ENCODE data around the gene IFNLR1. TPM values are rescaled to one million over a fixed set of nuclear protein-coding genes. Genes with fewer than 3 reads are reported as not detected.

Gene IFNLR1
- total and polyA plus RNA-seq, 2 of the 8 experiments (the other 6 are each of a cell fraction or from before 2014, with no cell fraction given) = 6.8 to 10.1 TPM

- DNase-seq (ENCODE audit: low read depth in 1 of 2, low spot score in 2 of 2) (no peak), FAIRE-seq (no peak)
- Histone ChIP-seq H3K23ac (ENCODE audit: insufficient read length) (no peak overlapping the region), H3K9me3 (ENCODE audit: insufficient read depth in 2 of 2, low read depth in 1 of 2, low read length in 1 of 2) (no peaks in the 10 kb centered on the region), H2BK120ac (replicated peaks; ENCODE audit: low read depth, low read length) (no peak overlapping the region), H3K36me3 (ENCODE audit: control insufficient read depth in 2 of 4, insufficient read depth in 4 of 4, low read length in 3 of 4) (peaks cover 4 to 26% (median 10%) of the 10 kb centered on the region in 4 experiments; a peak in 6 of 8 replicates), H3K4ac (replicated peaks; ENCODE audit: insufficient read length, low read depth, low read length) (no peak overlapping the region), H3K27me3 (replicated peaks in 1 of 4; ENCODE audit: control insufficient read depth in 3 of 4, extremely low read depth in 1 of 4, insufficient read depth in 3 of 4, low read length in 3 of 4) (no peaks in the 10 kb centered on the region), H3K79me1 (ENCODE audit: low read depth, low read length) (no peaks in the 10 kb centered on the region), H3K23me2 (ENCODE audit: low read depth, low read length) (no peaks in the 10 kb centered on the region), H3K4me1 (replicated peaks in 1 of 4; ENCODE audit: control insufficient read depth in 3 of 4, insufficient read depth in 4 of 4, low read length in 3 of 4) (peaks cover 0 to 6% (median 2%) of the 10 kb centered on the region in 4 experiments; a peak in 3 of 7 replicates), H3K27ac (ENCODE audit: low read depth, low read length) (no peak overlapping the region), H4K91ac (replicated peaks; ENCODE audit: insufficient read length, low read length) (no peak overlapping the region), H2BK12ac (ENCODE audit: low read depth, low read length) (no peak overlapping the region), H4K8ac (ENCODE audit: extremely low read depth, insufficient read depth, low read length) (no peak overlapping the region), H3K14ac (ENCODE audit: insufficient read length) (no peak overlapping the region), H3K18ac (ENCODE audit: extremely low read depth, low read length) (no peak overlapping the region), H2AK5ac (ENCODE audit: low read depth, low read length) (no peak overlapping the region), H4K20me1 (replicated peaks in 1 of 2; ENCODE audit: control insufficient read depth in 1 of 2, insufficient read depth in 2 of 2, low read length in 2 of 2) (peaks cover 0 to 10% of the 10 kb centered on the region in 2 experiments), H3K79me2 (ENCODE audit: control insufficient read depth in 1 of 2, insufficient read depth in 2 of 2, low read length in 2 of 2) (no peaks in the 10 kb centered on the region), H3K4me2 (ENCODE audit: insufficient read depth in 1 of 2, low read depth in 2 of 2, low read length in 2 of 2) (no peak overlapping the region), H3K9ac (replicated peaks in 1 of 4; ENCODE audit: extremely low read depth in 1 of 4, low read depth in 3 of 4, low read length in 3 of 4) (no peak overlapping the region), H3K56ac (replicated peaks; ENCODE audit: insufficient read length, low read depth, low read length) (no peak overlapping the region), H2AFZ (ENCODE audit: low read length) (no peak overlapping the region), H2BK20ac (ENCODE audit: low read length) (no peak overlapping the region), H3K4me3 (ENCODE audit: extremely low read depth in 1 of 4, insufficient read depth in 2 of 4, low read depth in 3 of 4, low read length in 4 of 4) (no peak overlapping the region), H2BK5ac (ENCODE audit: low read depth, low read length) (no peak overlapping the region), H4K5ac (ENCODE audit: insufficient read length, low read depth, low read length) (no peak overlapping the region), H2BK15ac (ENCODE audit: low read length) (no peak overlapping the region)
- CTCF ChIA-PET (ENCODE audit: partially characterized antibody) = interaction anchor here (0.6 to 10.9 kb wide), 8 partner anchors 10 to 234 kb away, joined by 3 to 85 read pairs (median 4); no protein-coding TSS in a partner anchor
- WGBS, 2 experiments (ENCODE audit: extremely low coverage in 1 of 2, insufficient coverage in 1 of 2, insufficient read length in 1 of 2, insufficient replicate concordance in 2 of 2, low coverage in 1 of 2, low lambda C conversion rate in 2 of 2, missing lambda C conversion rate in 1 of 2) = 85% methylated on average over 5 of the region's 5 CpGs; no CpG with 5 or more reads in 1 of the 2 experiments
- POLR2A ChIA-PET (ENCODE audit: partially characterized antibody) = interaction anchor here (7.2 kb wide), 1 partner anchor 7 kb away, joined by 51 read pairs; no protein-coding TSS in a partner anchor
- TF ChIP-seq SP1 (IDR thresholded peaks at IDR 0.05; ENCODE audit: low read depth, low read length) (no peak), FOSL1 (IDR thresholded peaks at IDR 0.05; ENCODE audit: insufficient read depth, low read depth, low read length) (no peak), RAD21 (IDR thresholded peaks at IDR 0.05 in 1 of 2, conservative IDR thresholded peaks at IDR 0.05 in 1 of 2; ENCODE audit: low read depth in 2 of 2, low read length in 2 of 2) (no peak), EGR1 (IDR thresholded peaks at IDR 0.05; ENCODE audit: borderline replicate concordance, low read depth, low read length) (no peak), MAX (IDR thresholded peaks at IDR 0.05) (no peak), RFX5 (IDR thresholded peaks at IDR 0.05; ENCODE audit: borderline replicate concordance, low read depth, low read length) (no peak), EP300 (IDR thresholded peaks at IDR 0.05; ENCODE audit: borderline replicate concordance in 1 of 2, low read depth in 2 of 2, low read length in 2 of 2) (no peak), TCF12 (IDR thresholded peaks at IDR 0.05; ENCODE audit: low read depth, low read length) (no peak)
- TF ChIP-seq, protein P1, sequence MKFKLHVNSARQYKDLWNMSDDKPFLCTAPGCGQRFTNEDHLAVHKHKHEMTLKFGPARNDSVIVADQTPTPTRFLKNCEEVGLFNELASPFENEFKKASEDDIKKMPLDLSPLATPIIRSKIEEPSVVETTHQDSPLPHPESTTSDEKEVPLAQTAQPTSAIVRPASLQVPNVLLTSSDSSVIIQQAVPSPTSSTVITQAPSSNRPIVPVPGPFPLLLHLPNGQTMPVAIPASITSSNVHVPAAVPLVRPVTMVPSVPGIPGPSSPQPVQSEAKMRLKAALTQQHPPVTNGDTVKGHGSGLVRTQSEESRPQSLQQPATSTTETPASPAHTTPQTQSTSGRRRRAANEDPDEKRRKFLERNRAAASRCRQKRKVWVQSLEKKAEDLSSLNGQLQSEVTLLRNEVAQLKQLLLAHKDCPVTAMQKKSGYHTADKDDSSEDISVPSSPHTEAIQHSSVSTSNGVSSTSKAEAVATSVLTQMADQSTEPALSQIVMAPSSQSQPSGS (IDR thresholded peaks at IDR 0.05; ENCODE audit: low read length) = no peak
- TF ChIP-seq, protein P2, sequence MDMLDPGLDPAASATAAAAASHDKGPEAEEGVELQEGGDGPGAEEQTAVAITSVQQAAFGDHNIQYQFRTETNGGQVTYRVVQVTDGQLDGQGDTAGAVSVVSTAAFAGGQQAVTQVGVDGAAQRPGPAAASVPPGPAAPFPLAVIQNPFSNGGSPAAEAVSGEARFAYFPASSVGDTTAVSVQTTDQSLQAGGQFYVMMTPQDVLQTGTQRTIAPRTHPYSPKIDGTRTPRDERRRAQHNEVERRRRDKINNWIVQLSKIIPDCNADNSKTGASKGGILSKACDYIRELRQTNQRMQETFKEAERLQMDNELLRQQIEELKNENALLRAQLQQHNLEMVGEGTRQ (IDR thresholded peaks at IDR 0.05; ENCODE audit: low read length) = no peak
These were observed 27.7 kb downstream of the IFNLR1 start for GRCh38 chr1:24159366-24159765.

Measured in H1 (cell line).